GM20431 (cell line): ENCODE data around the gene MELK.

Experiments
- in situ Hi-C: fragments of 300-500 bp; cut with MseI, MboI; formaldehyde crosslinking; loops from one replicate; pipeline ENCODE4 v1.15.0; 2020; ENCODE audit warnings: low sequenced_read_pairs; ENCODE audit not compliant: unreplicated experiment

Gene MELK

GRCh38 chr9:36664806-36665205, 92.1 kb downstream of the MELK start:
- in situ Hi-C loops, result no loop called here

- in situ Hi-C loops, result no loop called here
Observed at GRCh38 chr9:36665387-36665786, 92.7 kb downstream of the MELK start.

GRCh38 chr9:36665921-36666431, 93.3 kb downstream of the MELK start:
- in situ Hi-C loops, result no loop called here

GRCh38 chr9:36671561-36671960, 98.9 kb downstream of the MELK start:
- in situ Hi-C loops, result no loop called here

- in situ Hi-C loops, result no loop called here
Observed at GRCh38 chr9:36676091-36676490, 103.4 kb downstream of the MELK start.

GRCh38 chr9:36676778-36677485, 104.2 kb downstream of the MELK start:
- in situ Hi-C loops, result no loop called here

GRCh38 chr9:36677611-36678010, 104.9 kb downstream of the MELK start:
- in situ Hi-C loops, result no loop called here

GRCh38 chr9:36679710-36680109, 107.0 kb downstream of the MELK start:
- in situ Hi-C loops, result no loop called here

- in situ Hi-C loops, result no loop called here
Observed at GRCh38 chr9:36686471-36686870, 113.8 kb downstream of the MELK start.

- in situ Hi-C loops, result no loop called here
Observed at GRCh38 chr9:36690412-36691168, 117.9 kb downstream of the MELK start.

GRCh38 chr9:36691671-36692070, 119.0 kb downstream of the MELK start:
- in situ Hi-C loops, result no loop called here

GRCh38 chr9:36698984-36699383, 126.3 kb downstream of the MELK start:
- in situ Hi-C loops, result no loop called here

GRCh38 chr9:36704148-36704547, 131.5 kb downstream of the MELK start:
- in situ Hi-C loops, result no loop called here

- in situ Hi-C loops, result no loop called here
Observed at GRCh38 chr9:36713515-36714490, 141.1 kb downstream of the MELK start.

- in situ Hi-C loops, result no loop called here
Observed at GRCh38 chr9:36716496-36716895, 143.8 kb downstream of the MELK start.

- in situ Hi-C loops, result no loop called here
Observed at GRCh38 chr9:36717276-36717675, 144.6 kb downstream of the MELK start.

- in situ Hi-C loops, result no loop called here
Observed at GRCh38 chr9:36718612-36719011, 145.9 kb downstream of the MELK start.

GRCh38 chr9:36720043-36720442, 147.3 kb downstream of the MELK start:
- in situ Hi-C loops, result no loop called here

GRCh38 chr9:36721846-36722588, 149.3 kb downstream of the MELK start:
- in situ Hi-C loops, result no loop called here
